SK-N-SH treated with all-trans-retinoic acid at 6 μM for 48 hours (cell line): ENCODE results near the gene IQCF6.

Experiments used
- CSDC2 ChIP-seq: fragments of 250-450 bp; sonication (Bioruptor Pico); IDR thresholded peaks from 2 replicates; pipeline ENCODE4 v1.5.0; 2020; ENCODE audit warnings: mild to moderate bottlenecking, moderate library complexity
- ISL1 ChIP-seq: fragments of 250-450 bp; sonication (Bioruptor Pico); IDR thresholded peaks from 2 replicates; pipeline ENCODE4 v2.1.2; 2022; ENCODE audit warnings: mild to moderate bottlenecking, moderate library complexity
- RARB ChIP-seq: fragments of 250-450 bp; sonication (Bioruptor Pico); IDR thresholded peaks from 2 replicates; pipeline ENCODE4 v1.8.0; 2021; ENCODE audit warnings: mild to moderate bottlenecking, moderate library complexity
- ZC3H10 ChIP-seq: fragments of 250-450 bp; sonication (Bioruptor Pico); IDR thresholded peaks from 2 replicates; pipeline ENCODE4 v1.5.1; 2021; ENCODE audit warnings: mild to moderate bottlenecking, moderate library complexity
- ZNF8 ChIP-seq: fragments of 450-650 bp; formaldehyde crosslinking; IDR thresholded peaks from 2 replicates; pipeline ENCODE4 v1.5.0; 2020; ENCODE audit warnings: mild to moderate bottlenecking, moderate library complexity
- TF ChIP-seq, protein P1 (sequence below): fragments of 250-450 bp; sonication (Bioruptor Pico); IDR thresholded peaks from 2 replicates; pipeline ENCODE4 v1.8.0; 2021; ENCODE audit warnings: low read depth, mild to moderate bottlenecking, moderate library complexity, borderline replicate concordance
- TF ChIP-seq, protein P2 (sequence below): fragments of 250-450 bp; sonication (Bioruptor Pico); IDR thresholded peaks from 2 replicates; pipeline ENCODE4 v1.5.1; 2021; ENCODE audit warnings: mild to moderate bottlenecking, moderate library complexity
- TF ChIP-seq, protein P3 (sequence below): fragments of 250-450 bp; sonication (Bioruptor Pico); IDR thresholded peaks from 2 replicates; pipeline ENCODE4 v1.8.0; 2020; ENCODE audit warnings: mild to moderate bottlenecking, moderate library complexity, borderline replicate concordance
- TF ChIP-seq, protein P4 (sequence below): fragments of 250-450 bp; sonication (Bioruptor Pico); IDR thresholded peaks from 2 replicates; pipeline ENCODE4 v1.5.0; 2020; ENCODE audit warnings: mild to moderate bottlenecking, moderate library complexity

DNA sequence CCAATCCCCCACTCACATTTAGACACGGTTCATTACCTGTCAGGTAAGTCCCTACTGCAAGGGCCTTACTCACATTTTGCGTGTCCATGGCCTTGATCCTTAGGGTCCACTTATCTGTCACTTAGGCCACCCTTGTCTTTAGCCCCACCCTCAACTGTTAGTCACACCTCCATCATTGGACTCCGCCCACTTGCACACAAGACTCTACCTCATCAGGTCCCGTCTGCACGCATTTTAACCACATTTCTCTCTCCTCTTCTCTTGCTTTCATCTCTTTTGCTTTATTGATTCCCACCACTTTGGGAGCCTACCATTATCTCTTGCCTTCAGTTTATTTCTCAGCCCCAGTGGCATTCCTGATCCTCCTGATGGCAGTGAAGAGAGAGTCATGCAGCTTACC lies at the start of gene IQCF6:
- TF ChIP-seq, protein P1, sequence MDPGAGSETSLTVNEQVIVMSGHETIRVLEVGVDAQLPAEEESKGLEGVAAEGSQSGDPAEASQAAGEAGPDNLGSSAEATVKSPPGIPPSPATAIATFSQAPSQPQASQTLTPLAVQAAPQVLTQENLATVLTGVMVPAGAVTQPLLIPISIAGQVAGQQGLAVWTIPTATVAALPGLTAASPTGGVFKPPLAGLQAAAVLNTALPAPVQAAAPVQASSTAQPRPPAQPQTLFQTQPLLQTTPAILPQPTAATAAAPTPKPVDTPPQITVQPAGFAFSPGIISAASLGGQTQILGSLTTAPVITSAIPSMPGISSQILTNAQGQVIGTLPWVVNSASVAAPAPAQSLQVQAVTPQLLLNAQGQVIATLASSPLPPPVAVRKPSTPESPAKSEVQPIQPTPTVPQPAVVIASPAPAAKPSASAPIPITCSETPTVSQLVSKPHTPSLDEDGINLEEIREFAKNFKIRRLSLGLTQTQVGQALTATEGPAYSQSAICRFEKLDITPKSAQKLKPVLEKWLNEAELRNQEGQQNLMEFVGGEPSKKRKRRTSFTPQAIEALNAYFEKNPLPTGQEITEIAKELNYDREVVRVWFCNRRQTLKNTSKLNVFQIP (CRISPR knock-in tag) = no peak
- no peak for TF ChIP-seq ZNF8 (CRISPR knock-in tag)
- TF ChIP-seq, protein P2, sequence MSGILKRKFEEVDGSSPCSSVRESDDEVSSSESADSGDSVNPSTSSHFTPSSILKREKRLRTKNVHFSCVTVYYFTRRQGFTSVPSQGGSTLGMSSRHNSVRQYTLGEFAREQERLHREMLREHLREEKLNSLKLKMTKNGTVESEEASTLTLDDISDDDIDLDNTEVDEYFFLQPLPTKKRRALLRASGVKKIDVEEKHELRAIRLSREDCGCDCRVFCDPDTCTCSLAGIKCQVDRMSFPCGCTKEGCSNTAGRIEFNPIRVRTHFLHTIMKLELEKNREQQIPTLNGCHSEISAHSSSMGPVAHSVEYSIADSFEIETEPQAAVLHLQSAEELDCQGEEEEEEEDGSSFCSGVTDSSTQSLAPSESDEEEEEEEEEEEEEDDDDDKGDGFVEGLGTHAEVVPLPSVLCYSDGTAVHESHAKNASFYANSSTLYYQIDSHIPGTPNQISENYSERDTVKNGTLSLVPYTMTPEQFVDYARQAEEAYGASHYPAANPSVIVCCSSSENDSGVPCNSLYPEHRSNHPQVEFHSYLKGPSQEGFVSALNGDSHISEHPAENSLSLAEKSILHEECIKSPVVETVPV (CRISPR knock-in tag) = no peak
- TF ChIP-seq ZC3H10 (CRISPR knock-in tag) = no peak
- TF ChIP-seq, protein P3, sequence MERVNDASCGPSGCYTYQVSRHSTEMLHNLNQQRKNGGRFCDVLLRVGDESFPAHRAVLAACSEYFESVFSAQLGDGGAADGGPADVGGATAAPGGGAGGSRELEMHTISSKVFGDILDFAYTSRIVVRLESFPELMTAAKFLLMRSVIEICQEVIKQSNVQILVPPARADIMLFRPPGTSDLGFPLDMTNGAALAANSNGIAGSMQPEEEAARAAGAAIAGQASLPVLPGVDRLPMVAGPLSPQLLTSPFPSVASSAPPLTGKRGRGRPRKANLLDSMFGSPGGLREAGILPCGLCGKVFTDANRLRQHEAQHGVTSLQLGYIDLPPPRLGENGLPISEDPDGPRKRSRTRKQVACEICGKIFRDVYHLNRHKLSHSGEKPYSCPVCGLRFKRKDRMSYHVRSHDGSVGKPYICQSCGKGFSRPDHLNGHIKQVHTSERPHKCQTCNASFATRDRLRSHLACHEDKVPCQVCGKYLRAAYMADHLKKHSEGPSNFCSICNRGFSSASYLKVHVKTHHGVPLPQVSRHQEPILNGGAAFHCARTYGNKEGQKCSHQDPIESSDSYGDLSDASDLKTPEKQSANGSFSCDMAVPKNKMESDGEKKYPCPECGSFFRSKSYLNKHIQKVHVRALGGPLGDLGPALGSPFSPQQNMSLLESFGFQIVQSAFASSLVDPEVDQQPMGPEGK = no peak
- no peak for TF ChIP-seq RARB (CRISPR knock-in tag)
- TF ChIP-seq, protein P4, sequence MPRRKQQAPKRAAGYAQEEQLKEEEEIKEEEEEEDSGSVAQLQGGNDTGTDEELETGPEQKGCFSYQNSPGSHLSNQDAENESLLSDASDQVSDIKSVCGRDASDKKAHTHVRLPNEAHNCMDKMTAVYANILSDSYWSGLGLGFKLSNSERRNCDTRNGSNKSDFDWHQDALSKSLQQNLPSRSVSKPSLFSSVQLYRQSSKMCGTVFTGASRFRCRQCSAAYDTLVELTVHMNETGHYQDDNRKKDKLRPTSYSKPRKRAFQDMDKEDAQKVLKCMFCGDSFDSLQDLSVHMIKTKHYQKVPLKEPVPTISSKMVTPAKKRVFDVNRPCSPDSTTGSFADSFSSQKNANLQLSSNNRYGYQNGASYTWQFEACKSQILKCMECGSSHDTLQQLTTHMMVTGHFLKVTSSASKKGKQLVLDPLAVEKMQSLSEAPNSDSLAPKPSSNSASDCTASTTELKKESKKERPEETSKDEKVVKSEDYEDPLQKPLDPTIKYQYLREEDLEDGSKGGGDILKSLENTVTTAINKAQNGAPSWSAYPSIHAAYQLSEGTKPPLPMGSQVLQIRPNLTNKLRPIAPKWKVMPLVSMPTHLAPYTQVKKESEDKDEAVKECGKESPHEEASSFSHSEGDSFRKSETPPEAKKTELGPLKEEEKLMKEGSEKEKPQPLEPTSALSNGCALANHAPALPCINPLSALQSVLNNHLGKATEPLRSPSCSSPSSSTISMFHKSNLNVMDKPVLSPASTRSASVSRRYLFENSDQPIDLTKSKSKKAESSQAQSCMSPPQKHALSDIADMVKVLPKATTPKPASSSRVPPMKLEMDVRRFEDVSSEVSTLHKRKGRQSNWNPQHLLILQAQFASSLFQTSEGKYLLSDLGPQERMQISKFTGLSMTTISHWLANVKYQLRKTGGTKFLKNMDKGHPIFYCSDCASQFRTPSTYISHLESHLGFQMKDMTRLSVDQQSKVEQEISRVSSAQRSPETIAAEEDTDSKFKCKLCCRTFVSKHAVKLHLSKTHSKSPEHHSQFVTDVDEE (CRISPR knock-in tag) = no peak
- no peak for TF ChIP-seq ISL1 (CRISPR knock-in tag)
- TF ChIP-seq CSDC2 = no peak
